Measurements from ENCODE around the gene LCP2. TPM values are rescaled to one million over a fixed set of nuclear protein-coding genes. Genes with fewer than 3 reads are reported as not detected.

LCP2 gene
- total and polyA plus RNA-seq, 2 donors (not counting 3 experiments of a cell fraction or from before 2014, with no cell fraction given) = not detected

DNA sequence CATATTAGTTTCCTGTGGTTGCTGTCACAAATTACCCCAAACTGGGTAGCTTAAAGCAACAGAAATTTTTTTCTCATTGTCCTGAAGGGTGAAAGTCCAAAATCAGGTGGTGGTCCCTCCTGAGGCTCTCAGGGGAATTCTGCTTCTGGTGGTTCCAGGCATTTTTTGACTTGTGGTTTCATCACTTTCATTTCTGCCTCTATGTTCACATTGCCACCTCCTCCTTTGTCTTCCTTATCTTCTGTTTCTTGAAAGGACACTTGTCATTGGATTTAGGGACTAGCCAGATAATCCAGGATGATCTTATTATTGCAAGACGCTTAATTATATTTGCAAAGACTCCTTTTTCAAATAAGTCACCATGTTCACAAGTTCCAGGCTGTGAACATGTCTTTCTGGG, 48.4 kb upstream of the LCP2 start:
- dilution Hi-C loops (cut with MboI; ENCODE audit: extremely low pct_ligation_motif_present, low sequenced_read_pairs) = no loop called here
- H3K4me3 ChIP-seq (replicated peaks in 1 of 3; ENCODE audit: insufficient read depth in 1 of 3, low read depth in 1 of 3, low read length in 3 of 3) = no peak overlapping the region

DNA sequence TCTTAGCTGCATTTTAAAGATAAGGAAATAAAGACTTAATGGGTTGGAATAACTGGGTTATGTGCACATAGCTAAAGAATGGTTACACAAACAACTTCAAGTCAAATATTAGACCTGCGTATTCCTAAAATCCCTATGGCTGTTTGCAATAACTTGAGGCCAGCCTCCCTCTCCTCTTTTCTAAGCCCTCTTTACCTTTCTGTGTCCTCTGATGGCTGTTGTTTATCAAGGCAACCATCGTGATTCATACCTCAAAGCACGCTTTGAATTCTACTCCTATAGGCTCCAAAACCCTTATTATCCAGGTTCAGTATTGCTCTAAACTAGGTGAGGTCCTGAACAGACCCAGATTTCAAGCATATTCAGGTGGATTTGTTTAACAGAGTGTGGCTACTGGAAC, 45.6 kb upstream of the LCP2 start:
- Histone ChIP-seq H2AFZ (ENCODE audit: low read depth, low read length) (no peak overlapping the region), H3K79me2 (ENCODE audit: control insufficient read depth, insufficient read depth, low read length) (no peaks in the 10 kb centered on the region), H3K36me3 (ENCODE audit: control insufficient read depth in 2 of 2, extremely low read depth in 1 of 2, insufficient read depth in 2 of 2, low read length in 2 of 2) (no peaks in the 10 kb centered on the region), H3K9ac (replicated peaks; ENCODE audit: extremely low read depth, insufficient read depth, low read length) (no peak overlapping the region), H3K4me2 (ENCODE audit: insufficient read depth, low read length) (no peak overlapping the region), H3K27me3 (ENCODE audit: control insufficient read depth in 2 of 2, insufficient read depth in 2 of 2, low read length in 2 of 2) (peaks cover 0 to 3% of the 10 kb centered on the region in 2 experiments), H3K4me1 (ENCODE audit: control insufficient read depth, extremely low read depth, insufficient read depth, low read length) (no peaks in the 10 kb centered on the region), H3K9me1 (replicated peaks; ENCODE audit: control insufficient read depth, extremely low read depth, insufficient read depth, low read length) (no peaks in the 10 kb centered on the region), H3K4me3 (replicated peaks in 1 of 3; ENCODE audit: insufficient read depth in 1 of 3, low read depth in 1 of 3, low read length in 3 of 3) (no peak overlapping the region), H3K9me3 (replicated peaks; ENCODE audit: control insufficient read depth, insufficient read depth, low read length) (no peaks in the 10 kb centered on the region), H4K20me1 (replicated peaks; ENCODE audit: control insufficient read depth, extremely low read depth, insufficient read depth, low read length) (no peaks in the 10 kb centered on the region), H3K27ac (ENCODE audit: insufficient read depth, low read depth, low read length) (no peak overlapping the region)
- FAIRE-seq (no peak), DNase-seq (ENCODE audit: low read depth, low spot score) (no peak)
- no TSS peak for BruUV-seq (replicated peaks)
- TF ChIP-seq EZH2 (IDR thresholded peaks at IDR 0.05; ENCODE audit: borderline replicate concordance, low read depth, low read length, severe bottlenecking) (no peak), JUN (IDR thresholded peaks at IDR 0.05; ENCODE audit: borderline replicate concordance, insufficient read depth, insufficient read length, low read depth) (no peak), GATA2 (IDR thresholded peaks at IDR 0.05; ENCODE audit: insufficient read depth, insufficient read length, low read depth, low read length) (no peak), MYC (IDR thresholded peaks at IDR 0.05; ENCODE audit: low read depth, low read length) (no peak), POLR2AphosphoS5 (IDR thresholded peaks at IDR 0.05; ENCODE audit: insufficient read depth, low read depth, low read length) (no peak), POLR2A (IDR thresholded peaks at IDR 0.05; ENCODE audit: low read depth, low read length) (no peak), FOS (IDR thresholded peaks at IDR 0.05; ENCODE audit: borderline replicate concordance, insufficient read depth, low read length) (no peak)
- TF ChIP-seq, protein P1, sequence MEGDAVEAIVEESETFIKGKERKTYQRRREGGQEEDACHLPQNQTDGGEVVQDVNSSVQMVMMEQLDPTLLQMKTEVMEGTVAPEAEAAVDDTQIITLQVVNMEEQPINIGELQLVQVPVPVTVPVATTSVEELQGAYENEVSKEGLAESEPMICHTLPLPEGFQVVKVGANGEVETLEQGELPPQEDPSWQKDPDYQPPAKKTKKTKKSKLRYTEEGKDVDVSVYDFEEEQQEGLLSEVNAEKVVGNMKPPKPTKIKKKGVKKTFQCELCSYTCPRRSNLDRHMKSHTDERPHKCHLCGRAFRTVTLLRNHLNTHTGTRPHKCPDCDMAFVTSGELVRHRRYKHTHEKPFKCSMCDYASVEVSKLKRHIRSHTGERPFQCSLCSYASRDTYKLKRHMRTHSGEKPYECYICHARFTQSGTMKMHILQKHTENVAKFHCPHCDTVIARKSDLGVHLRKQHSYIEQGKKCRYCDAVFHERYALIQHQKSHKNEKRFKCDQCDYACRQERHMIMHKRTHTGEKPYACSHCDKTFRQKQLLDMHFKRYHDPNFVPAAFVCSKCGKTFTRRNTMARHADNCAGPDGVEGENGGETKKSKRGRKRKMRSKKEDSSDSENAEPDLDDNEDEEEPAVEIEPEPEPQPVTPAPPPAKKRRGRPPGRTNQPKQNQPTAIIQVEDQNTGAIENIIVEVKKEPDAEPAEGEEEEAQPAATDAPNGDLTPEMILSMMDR (IDR thresholded peaks at IDR 0.05; ENCODE audit: extremely low read depth in 1 of 2, insufficient read depth in 1 of 2, low read depth in 1 of 2, low read length in 2 of 2) = no peak
- TF ChIP-seq, protein P2, sequence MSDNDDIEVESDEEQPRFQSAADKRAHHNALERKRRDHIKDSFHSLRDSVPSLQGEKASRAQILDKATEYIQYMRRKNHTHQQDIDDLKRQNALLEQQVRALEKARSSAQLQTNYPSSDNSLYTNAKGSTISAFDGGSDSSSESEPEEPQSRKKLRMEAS (IDR thresholded peaks at IDR 0.05; ENCODE audit: insufficient read depth, insufficient read length) = no peak
- intact Hi-C loops (cut with micrococcal nuclease) = no loop called here
- ChIA-PET POLR2A (no interaction called here), CTCF (no interaction called here)
- dilution Hi-C loops (cut with MboI; ENCODE audit: extremely low pct_ligation_motif_present, low sequenced_read_pairs) = no loop called here

More for the DNA sequence above, 48.4 kb upstream of the LCP2 start:
- no TSS peak for BruUV-seq (replicated peaks)
- Histone ChIP-seq H3K27me3 (ENCODE audit: control insufficient read depth in 2 of 2, insufficient read depth in 2 of 2, low read length in 2 of 2) (peaks cover 3 to 6% of the 10 kb centered on the region in 2 experiments), H2AFZ (ENCODE audit: low read depth, low read length) (no peak overlapping the region), H3K4me1 (ENCODE audit: control insufficient read depth, extremely low read depth, insufficient read depth, low read length) (no peaks in the 10 kb centered on the region), H3K36me3 (ENCODE audit: control insufficient read depth in 2 of 2, extremely low read depth in 1 of 2, insufficient read depth in 2 of 2, low read length in 2 of 2) (no peaks in the 10 kb centered on the region), H3K9me3 (replicated peaks; ENCODE audit: control insufficient read depth, insufficient read depth, low read length) (no peaks in the 10 kb centered on the region), H3K4me2 (ENCODE audit: insufficient read depth, low read length) (no peak overlapping the region), H3K9me1 (replicated peaks; ENCODE audit: control insufficient read depth, extremely low read depth, insufficient read depth, low read length) (no peaks in the 10 kb centered on the region), H3K79me2 (ENCODE audit: control insufficient read depth, insufficient read depth, low read length) (no peaks in the 10 kb centered on the region), H3K9ac (replicated peaks; ENCODE audit: extremely low read depth, insufficient read depth, low read length) (no peak overlapping the region), H4K20me1 (replicated peaks; ENCODE audit: control insufficient read depth, extremely low read depth, insufficient read depth, low read length) (no peaks in the 10 kb centered on the region), H3K27ac (ENCODE audit: insufficient read depth, low read depth, low read length) (no peak overlapping the region)
- intact Hi-C loops (cut with micrococcal nuclease) = no loop called here
- no peak for DNase-seq (ENCODE audit: low read depth, low spot score)
- no peak for FAIRE-seq
- ChIA-PET CTCF (interaction anchor here (3.1 kb wide), 1 partner anchor 80 kb away, joined by 27 read pairs; no protein-coding TSS in a partner anchor), POLR2A (no interaction called here)
- no peak for TF ChIP-seq GATA2 (IDR thresholded peaks at IDR 0.05; ENCODE audit: insufficient read depth, insufficient read length, low read depth, low read length)
- TF ChIP-seq EZH2 (IDR thresholded peaks at IDR 0.05; ENCODE audit: borderline replicate concordance, low read depth, low read length, severe bottlenecking) = no peak
- TF ChIP-seq JUN (IDR thresholded peaks at IDR 0.05; ENCODE audit: borderline replicate concordance, insufficient read depth, insufficient read length, low read depth) = no peak
- TF ChIP-seq POLR2AphosphoS5 (IDR thresholded peaks at IDR 0.05; ENCODE audit: insufficient read depth, low read depth, low read length) = no peak
- TF ChIP-seq, protein P1 (IDR thresholded peaks at IDR 0.05; ENCODE audit: extremely low read depth in 1 of 2, insufficient read depth in 1 of 2, low read depth in 1 of 2, low read length in 2 of 2) = no peak
- TF ChIP-seq FOS (IDR thresholded peaks at IDR 0.05; ENCODE audit: borderline replicate concordance, insufficient read depth, low read length) = no peak
- no peak for TF ChIP-seq POLR2A (IDR thresholded peaks at IDR 0.05; ENCODE audit: low read depth, low read length)
- no peak for TF ChIP-seq MYC (IDR thresholded peaks at IDR 0.05; ENCODE audit: low read depth, low read length)

Measured in endothelial cell of umbilical vein (primary cell).